ENCODE results near the gene SORCS3. TPM values are rescaled to one million over a fixed set of nuclear protein-coding genes. Genes with fewer than 3 reads are reported as not detected.

SORCS3 gene
- total RNA-seq, 4 donors from 2014 or later, result not detected

GRCh38 chr10:105145711-105146110 lies 504.6 kb downstream of the SORCS3 start:
- intact Hi-C loops (cut with DNase I), result no loop called here
- H3K4me1 ChIP-seq, result no peaks in the 10 kb centered on the region
- 51 to 55% methylated on average over 2 of the region's 2 CpGs for WGBS, 2 donors

GRCh38 chr10:105146436-105146835 lies 505.3 kb downstream of the SORCS3 start:
- no peaks in the 10 kb centered on the region for H3K4me1 ChIP-seq
- TF ChIP-seq, protein P1, sequence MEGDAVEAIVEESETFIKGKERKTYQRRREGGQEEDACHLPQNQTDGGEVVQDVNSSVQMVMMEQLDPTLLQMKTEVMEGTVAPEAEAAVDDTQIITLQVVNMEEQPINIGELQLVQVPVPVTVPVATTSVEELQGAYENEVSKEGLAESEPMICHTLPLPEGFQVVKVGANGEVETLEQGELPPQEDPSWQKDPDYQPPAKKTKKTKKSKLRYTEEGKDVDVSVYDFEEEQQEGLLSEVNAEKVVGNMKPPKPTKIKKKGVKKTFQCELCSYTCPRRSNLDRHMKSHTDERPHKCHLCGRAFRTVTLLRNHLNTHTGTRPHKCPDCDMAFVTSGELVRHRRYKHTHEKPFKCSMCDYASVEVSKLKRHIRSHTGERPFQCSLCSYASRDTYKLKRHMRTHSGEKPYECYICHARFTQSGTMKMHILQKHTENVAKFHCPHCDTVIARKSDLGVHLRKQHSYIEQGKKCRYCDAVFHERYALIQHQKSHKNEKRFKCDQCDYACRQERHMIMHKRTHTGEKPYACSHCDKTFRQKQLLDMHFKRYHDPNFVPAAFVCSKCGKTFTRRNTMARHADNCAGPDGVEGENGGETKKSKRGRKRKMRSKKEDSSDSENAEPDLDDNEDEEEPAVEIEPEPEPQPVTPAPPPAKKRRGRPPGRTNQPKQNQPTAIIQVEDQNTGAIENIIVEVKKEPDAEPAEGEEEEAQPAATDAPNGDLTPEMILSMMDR (IDR thresholded peaks at IDR 0.05), result no peak
- H3K36me3 ChIP-seq, result no peaks in the 10 kb centered on the region
- no peak overlapping the region for H3K27ac ChIP-seq
- no peak overlapping the region for H3K4me3 ChIP-seq (replicated peaks in 1 of 3)
- intact Hi-C loops (cut with DNase I), result no loop called here
- no peaks in the 10 kb centered on the region for H3K9me3 ChIP-seq
- DNase-seq, result no peak
- H3K27me3 ChIP-seq, result no peaks in the 10 kb centered on the region
- WGBS, 2 donors, result 94 to 99% methylated on average over 2 of the region's 2 CpGs

More at GRCh38 chr10:105145711-105146110, 504.6 kb downstream of the SORCS3 start:
- Histone ChIP-seq H3K9me3 (no peaks in the 10 kb centered on the region), H3K27ac (no peak overlapping the region), H3K4me3 (replicated peaks in 1 of 3) (no peak overlapping the region), H3K36me3 (no peaks in the 10 kb centered on the region), H3K27me3 (no peaks in the 10 kb centered on the region)
- no peak for DNase-seq
- TF ChIP-seq POLR2A (IDR thresholded peaks at IDR 0.05), result no peak
- TF ChIP-seq, protein P1 (IDR thresholded peaks at IDR 0.05), result no peak

GRCh38 chr10:105148456-105148855 lies 507.4 kb downstream of the SORCS3 start:
- H3K4me3 ChIP-seq (replicated peaks in 1 of 3), result no peak overlapping the region
- H3K27ac ChIP-seq, result no peak overlapping the region
- H3K9me3 ChIP-seq, result no peaks in the 10 kb centered on the region
- H3K36me3 ChIP-seq, result no peaks in the 10 kb centered on the region
- no peak for DNase-seq
- WGBS, 2 donors, result 0% methylated on average over 1 of the region's 1 CpG
- intact Hi-C loops (cut with DNase I), result no loop called here
- TF ChIP-seq, protein P1 (IDR thresholded peaks at IDR 0.05), result no peak
- TF ChIP-seq POLR2A (IDR thresholded peaks at IDR 0.05), result no peak
- no peaks in the 10 kb centered on the region for H3K27me3 ChIP-seq
- no peaks in the 10 kb centered on the region for H3K4me1 ChIP-seq

DNA sequence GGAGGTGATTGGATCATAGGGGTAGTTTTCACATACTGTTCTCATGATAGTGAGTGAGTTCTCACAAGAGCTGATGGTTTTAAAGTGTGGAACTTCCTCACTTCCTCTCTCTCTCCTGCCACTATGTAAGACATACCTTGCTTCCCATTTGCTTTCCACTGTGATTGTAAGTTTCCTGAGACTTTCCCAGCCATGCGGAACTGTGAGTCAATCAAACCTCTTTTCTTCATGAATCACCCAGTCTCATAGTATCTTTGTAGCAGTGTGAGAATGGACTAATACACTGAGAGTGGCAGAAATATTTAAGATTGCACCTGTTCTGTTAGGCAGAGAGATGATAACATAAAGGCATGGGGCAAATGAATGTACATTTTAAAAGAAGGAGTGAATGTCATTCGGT lies 507.8 kb downstream of the SORCS3 start:
- Histone ChIP-seq H3K36me3 (no peaks in the 10 kb centered on the region), H3K27me3 (no peaks in the 10 kb centered on the region), H3K27ac (no peak overlapping the region), H3K9me3 (no peaks in the 10 kb centered on the region), H3K4me3 (replicated peaks in 1 of 3) (no peak overlapping the region), H3K4me1 (no peaks in the 10 kb centered on the region)
- DNase-seq, result no peak
- intact Hi-C loops (cut with DNase I), result no loop called here
- 74 to 76% methylated on average over 2 of the region's 2 CpGs for WGBS, 2 donors
- TF ChIP-seq POLR2A (IDR thresholded peaks at IDR 0.05), result no peak
- TF ChIP-seq, protein P1 (IDR thresholded peaks at IDR 0.05), result no peak

DNA sequence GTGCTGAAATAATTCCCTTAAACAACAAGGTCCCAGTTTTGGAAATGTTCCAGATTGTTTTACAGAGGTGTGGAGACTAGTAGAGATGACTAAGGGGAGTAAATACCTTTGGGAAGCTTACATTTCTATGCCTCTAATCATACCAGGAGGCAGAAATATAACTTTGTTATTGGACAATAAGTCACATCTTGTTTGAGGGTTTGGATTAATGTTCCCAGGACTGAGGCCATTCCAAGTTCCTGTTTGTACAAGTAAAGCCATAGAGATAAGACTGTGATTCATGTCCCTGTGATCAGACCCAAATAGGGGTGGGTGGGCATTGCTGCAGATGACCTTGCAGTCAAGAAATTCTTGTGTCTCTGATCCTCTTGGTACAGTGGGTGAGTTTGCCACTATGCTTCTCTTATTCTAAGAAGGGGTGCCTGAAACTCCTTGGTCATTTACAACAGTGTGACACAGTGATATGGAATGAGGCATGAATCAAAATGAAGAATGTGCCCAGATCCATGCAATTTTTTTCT lies 508.3 kb downstream of the SORCS3 start:
- intact Hi-C loops (cut with DNase I), result no loop called here
- no peaks in the 10 kb centered on the region for H3K36me3 ChIP-seq
- H3K9me3 ChIP-seq, result no peaks in the 10 kb centered on the region
- H3K27me3 ChIP-seq, result no peaks in the 10 kb centered on the region
- H3K4me1 ChIP-seq, result no peaks in the 10 kb centered on the region
- H3K27ac ChIP-seq, result no peak overlapping the region
- DNase-seq, result no peak
- H3K4me3 ChIP-seq (replicated peaks in 1 of 3), result no peak overlapping the region
- no peak for TF ChIP-seq POLR2A (IDR thresholded peaks at IDR 0.05)
- TF ChIP-seq, protein P1 (IDR thresholded peaks at IDR 0.05), result no peak
